D721Med (cell line): ENCODE results near the gene ASTN1.

Experiments
- DNase-seq: peaks from one replicate; pipeline ENCODE4 v3.0.0; 2011; ENCODE audit warnings: low spot score; ENCODE audit not compliant: insufficient read length
- FAIRE-seq: peaks from 2 replicates; lab custom pipeline; 2011; peaks lifted over from hg19 to GRCh38; lab: Jason Lieb, UNC
- CTCF ChIP-seq: IDR thresholded peaks from 2 replicates; pipeline ENCODE4 v1.5.1; 2012; ENCODE audit warnings: mild to moderate bottlenecking, control low read depth; ENCODE audit not compliant: insufficient read depth; ENCODE audit errors: missing control alignments

The ASTN1 gene

GRCh38 chr1:177181280-177181630 is 16.7 kb upstream of the ASTN1 start:
- peak; percentile 36 for DNase-seq
- TF ChIP-seq CTCF: no peak
- no peak for FAIRE-seq

GRCh38 chr1:177174921-177175634 is 10.6 kb upstream of the ASTN1 start:
- DNase-seq: no peak
- no peak for TF ChIP-seq CTCF
- FAIRE-seq: no peak

GRCh38 chr1:177173976-177174375 is 9.5 kb upstream of the ASTN1 start:
- DNase-seq: no peak
- no peak for TF ChIP-seq CTCF
- FAIRE-seq: peak; percentile 91

GRCh38 chr1:177172866-177173265 is 8.4 kb upstream of the ASTN1 start:
- DNase-seq (no peak), FAIRE-seq (no peak)
- TF ChIP-seq CTCF: no peak

- TF ChIP-seq CTCF: no peak
- FAIRE-seq: no peak
Observed at GRCh38 chr1:177172272-177172671, 7.8 kb upstream of the ASTN1 start.

GRCh38 chr1:177171536-177172123 is 7.1 kb upstream of the ASTN1 start:
- FAIRE-seq (no peak), DNase-seq (no peak)
- no peak for TF ChIP-seq CTCF

More at GRCh38 chr1:177172272-177172671, 7.8 kb upstream of the ASTN1 start:
- DNase-seq: no peak
